Measurements from ENCODE around the gene RTN4RL1.

- TF ChIP-seq CTCF (IDR thresholded peaks at IDR 0.05; ENCODE audit: low read length): no peak
- no peak for TF ChIP-seq EZH2 (IDR thresholded peaks at IDR 0.05; ENCODE audit: borderline replicate concordance, low read length)
These were observed 32.6 kb downstream of the RTN4RL1 start for GRCh38 chr17:1992541-1992940.

Data from OCI-LY1 (cell line).